CD14-positive monocyte (primary cell): ENCODE results near the gene MROH2B. TPM values are rescaled to one million over a fixed set of nuclear protein-coding genes. Genes with fewer than 3 reads are reported as not detected.

ENCODE experiments used
- DNase-seq, 3 donors: peaks; one replicate each; pipeline ENCODE4 v3.0.0-alpha.2; 2011 to 2022
- H2AFZ ChIP-seq: 2 replicates; pipeline ENCODE4 v1.6.0; 2012; ENCODE audit warnings: mild to moderate bottlenecking, low read depth, low read length, inconsistent platforms; ENCODE audit not compliant: insufficient read depth, poor library complexity, severe bottlenecking
- H3K27ac ChIP-seq, 2 donors: 1 replicate in 1 of 2; 2 replicates in 1 of 2; pipeline ENCODE4 v1.5.1; 2012 to 2013; ENCODE audit warnings: low read length in 2 of 2, control low read depth in 1 of 2, inconsistent platforms in 1 of 2, low read depth in 1 of 2, mild to moderate bottlenecking in 1 of 2
- H3K27me3 ChIP-seq, 2 donors: one replicate each; pipeline versions ENCODE4 v1.6.0 to v1.6.1; 2011 to 2013; ENCODE audit warnings: low read length in 2 of 2; ENCODE audit not compliant: control insufficient read depth in 2 of 2, insufficient read depth in 2 of 2
- H3K36me3 ChIP-seq, 2 donors: replicated peaks in 1 of 2; 1 replicate in 1 of 2; 2 replicates in 1 of 2; pipeline versions ENCODE4 v1.5.1 to v1.6.1; 2012 to 2013; ENCODE audit warnings: low read length in 2 of 2, control low read depth in 1 of 2, inconsistent platforms in 1 of 2, mild to moderate bottlenecking in 1 of 2; ENCODE audit not compliant: insufficient read depth in 2 of 2, control insufficient read depth in 1 of 2
- H3K4me1 ChIP-seq, 2 donors: 1 replicate in 1 of 2; 2 replicates in 1 of 2; pipeline versions ENCODE4 v1.5.1 to v1.6.1; 2012 to 2013; ENCODE audit warnings: low read length in 2 of 2, control low read depth in 1 of 2, inconsistent platforms in 1 of 2, mild to moderate bottlenecking in 1 of 2, moderate library complexity in 1 of 2; ENCODE audit not compliant: insufficient read depth in 2 of 2, control insufficient read depth in 1 of 2
- H3K4me2 ChIP-seq: replicated peaks from 2 replicates; pipeline ENCODE3; 2012; ENCODE audit warnings: low read length, moderate library complexity, mild to moderate bottlenecking; ENCODE audit not compliant: poor library complexity, severe bottlenecking; ENCODE audit errors: extremely low read depth
- H3K4me3 ChIP-seq, 3 experiments: fragments of 200-600 bp in 1 of 3; sonication (generic) in 1 of 3; replicated peaks in 1 of 3; 1 replicate in 2 of 3; 2 replicates in 1 of 3; pipeline ENCODE4 v1.5.1; 2011 to 2013; ENCODE audit warnings: low read length in 3 of 3, mild to moderate bottlenecking in 3 of 3, control low read depth in 2 of 3, low read depth in 2 of 3, inconsistent platforms in 1 of 3, moderate library complexity in 1 of 3
- H3K79me2 ChIP-seq: 2 replicates; pipeline ENCODE4 v1.6.0; 2012; ENCODE audit warnings: mild to moderate bottlenecking, control low read depth, inconsistent platforms, low read length, moderate library complexity; ENCODE audit not compliant: insufficient read depth
- H3K9ac ChIP-seq: 2 replicates; pipeline ENCODE4 v1.6.0; 2017; ENCODE audit warnings: low read length, mild to moderate bottlenecking; ENCODE audit not compliant: insufficient read depth, poor library complexity, severe bottlenecking
- H3K9me3 ChIP-seq, 2 donors: replicated peaks in 1 of 2; 1 replicate in 1 of 2; 2 replicates in 1 of 2; pipeline versions ENCODE4 v1.5.1 to v1.6.1; 2012 to 2013; ENCODE audit warnings: low read length in 2 of 2, control low read depth in 1 of 2; ENCODE audit not compliant: control insufficient read depth in 1 of 2, insufficient read depth in 1 of 2
- H4K20me1 ChIP-seq: 2 replicates; pipeline ENCODE4 v1.6.0; 2012; ENCODE audit warnings: mild to moderate bottlenecking, low read length, control low read depth, moderate library complexity; ENCODE audit not compliant: insufficient read depth
- H3K27ac Mint-ChIP-seq, 7 donors: one replicate each; pipeline ENCODE4 v1.8.0; 2020; ENCODE audit warnings: mild to moderate bottlenecking in 7 of 7, mixed read lengths in 7 of 7, moderate library complexity in 6 of 7, inconsistent platforms in 2 of 7
- H3K27me3 Mint-ChIP-seq, 3 donors: one replicate each; pipeline ENCODE4 v1.8.0; 2021 to 2022; ENCODE audit warnings: low read depth in 3 of 3, mild to moderate bottlenecking in 3 of 3, mixed read lengths in 3 of 3, moderate library complexity in 3 of 3, inconsistent platforms in 1 of 3
- H3K36me3 Mint-ChIP-seq, 2 donors: one replicate each; pipeline ENCODE4 v1.8.0; 2020; ENCODE audit warnings: mixed read lengths in 2 of 2, inconsistent platforms in 1 of 2, mild to moderate bottlenecking in 1 of 2
- H3K4me1 Mint-ChIP-seq: one replicate; pipeline ENCODE4 v1.8.0; 2020; ENCODE audit warnings: mild to moderate bottlenecking, mixed read lengths
- H3K4me3 Mint-ChIP-seq, 2 donors: one replicate each; pipeline ENCODE4 v1.8.0; 2020; ENCODE audit warnings: mild to moderate bottlenecking in 2 of 2, mixed read lengths in 2 of 2, moderate library complexity in 1 of 2
- H3K9me3 Mint-ChIP-seq, 7 donors: one replicate each; pipeline ENCODE4 v1.8.0; 2020 to 2022; ENCODE audit warnings: mixed read lengths in 7 of 7, mild to moderate bottlenecking in 6 of 7, moderate library complexity in 6 of 7, inconsistent platforms in 2 of 7
- WGBS: methylation state at CpG from one replicate; pipeline ENCODE4 v1.1.5; 2013; ENCODE audit warnings: missing lambda C conversion rate; ENCODE audit not compliant: insufficient coverage; 5-methylcytosine and 5-hydroxymethylcytosine counted together
- intact Hi-C, 2 donors: fragments of 100-400 bp; cut with micrococcal nuclease; formaldehyde crosslinking; loops; one replicate each; pipeline versions ENCODE4 v1.15.0 to v1.15.1; 2023
- polyA plus RNA-seq, 3 donors: library from polyadenylated mRNA; depleted of rRNA in 1 of 3; unstranded in 2 of 3; stranded (reverse) in 1 of 3; fragments of 300-500 nt in 2 of 3; fragments of >200 nt in 1 of 3; fragmentation: Illumina TruSeq in 2 of 3; gene quantifications; 1 replicate in 2 of 3; 2 replicates in 1 of 3; pipeline ENCODE4 v1.2.3, GENCODE V29; 2012 to 2021
- TF ChIP-seq, protein P1 (sequence below): fragments of 200-600 bp; IDR thresholded peaks from one replicate; pipeline ENCODE4 v1.8.0; 2022; ENCODE audit warnings: antibody characterized with exemption, mild to moderate bottlenecking

MROH2B gene
- polyA plus RNA-seq, 3 donors: not detected

GRCh38 chr5:40981420-40981819 is 89.7 kb downstream of the MROH2B start:
- no peaks in the 10 kb centered on the region for H3K79me2 ChIP-seq
- Mint-ChIP-seq H3K36me3 (no peaks in the 10 kb centered on the region), H3K4me3 (no peak overlapping the region), H3K27me3 (peaks cover 0 to 1% (median 0%) of the 10 kb centered on the region in 3 donors), H3K27ac (no peak overlapping the region), H3K4me1 (no peaks in the 10 kb centered on the region), H3K9me3 (peaks cover 0 to 7% (median 0%) of the 10 kb centered on the region in 7 donors)
- no peaks in the 10 kb centered on the region for H3K4me1 ChIP-seq
- no peak overlapping the region for H3K9ac ChIP-seq
- no peaks in the 10 kb centered on the region for H3K36me3 ChIP-seq
- no peak overlapping the region for H3K4me2 ChIP-seq
- no peak overlapping the region for H2AFZ ChIP-seq
- no peak for DNase-seq
- no peak overlapping the region for H3K4me3 ChIP-seq
- H3K27me3 ChIP-seq: no peaks in the 10 kb centered on the region
- TF ChIP-seq, protein P1, sequence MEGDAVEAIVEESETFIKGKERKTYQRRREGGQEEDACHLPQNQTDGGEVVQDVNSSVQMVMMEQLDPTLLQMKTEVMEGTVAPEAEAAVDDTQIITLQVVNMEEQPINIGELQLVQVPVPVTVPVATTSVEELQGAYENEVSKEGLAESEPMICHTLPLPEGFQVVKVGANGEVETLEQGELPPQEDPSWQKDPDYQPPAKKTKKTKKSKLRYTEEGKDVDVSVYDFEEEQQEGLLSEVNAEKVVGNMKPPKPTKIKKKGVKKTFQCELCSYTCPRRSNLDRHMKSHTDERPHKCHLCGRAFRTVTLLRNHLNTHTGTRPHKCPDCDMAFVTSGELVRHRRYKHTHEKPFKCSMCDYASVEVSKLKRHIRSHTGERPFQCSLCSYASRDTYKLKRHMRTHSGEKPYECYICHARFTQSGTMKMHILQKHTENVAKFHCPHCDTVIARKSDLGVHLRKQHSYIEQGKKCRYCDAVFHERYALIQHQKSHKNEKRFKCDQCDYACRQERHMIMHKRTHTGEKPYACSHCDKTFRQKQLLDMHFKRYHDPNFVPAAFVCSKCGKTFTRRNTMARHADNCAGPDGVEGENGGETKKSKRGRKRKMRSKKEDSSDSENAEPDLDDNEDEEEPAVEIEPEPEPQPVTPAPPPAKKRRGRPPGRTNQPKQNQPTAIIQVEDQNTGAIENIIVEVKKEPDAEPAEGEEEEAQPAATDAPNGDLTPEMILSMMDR: no peak
- H4K20me1 ChIP-seq: no peaks in the 10 kb centered on the region
- no peak overlapping the region for H3K27ac ChIP-seq
- no peaks in the 10 kb centered on the region for H3K9me3 ChIP-seq
- 92% methylated on average over 6 of the region's 9 CpGs for WGBS
- intact Hi-C loops: no loop called here

DNA sequence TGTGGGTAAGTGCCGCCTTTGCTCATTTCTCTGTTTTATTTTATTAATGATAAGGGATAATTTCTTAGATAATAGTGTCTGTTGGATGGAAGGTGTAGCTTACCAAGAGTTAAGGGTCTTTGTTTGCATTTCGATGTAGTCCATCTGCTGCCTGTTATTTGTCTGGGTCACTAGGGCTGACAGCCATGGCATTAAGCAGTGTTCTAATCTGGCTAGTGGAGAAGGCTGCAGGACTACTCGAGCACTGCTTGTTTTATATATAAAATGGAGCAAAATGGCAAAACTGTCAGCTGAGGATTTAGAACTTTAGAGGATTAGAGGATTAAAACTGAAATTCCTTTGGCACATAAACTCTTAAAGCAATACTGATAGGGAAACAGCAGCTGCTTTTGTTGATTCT is 94.3 kb downstream of the MROH2B start:
- TF ChIP-seq, protein P1: no peak
- no peak overlapping the region for H3K4me3 ChIP-seq
- Mint-ChIP-seq H3K36me3 (no peaks in the 10 kb centered on the region), H3K27me3 (peaks cover 0 to 3% (median 0%) of the 10 kb centered on the region in 3 donors), H3K4me3 (no peak overlapping the region), H3K4me1 (no peaks in the 10 kb centered on the region), H3K9me3 (peaks cover 0 to 7% (median 1%) of the 10 kb centered on the region in 7 donors), H3K27ac (no peak overlapping the region)
- no peak overlapping the region for H2AFZ ChIP-seq
- no peaks in the 10 kb centered on the region for H3K9me3 ChIP-seq
- no peak overlapping the region for H3K9ac ChIP-seq
- no peaks in the 10 kb centered on the region for H3K79me2 ChIP-seq
- 82% methylated on average over 3 of the region's 3 CpGs for WGBS
- H3K27me3 ChIP-seq: no peaks in the 10 kb centered on the region
- H3K4me2 ChIP-seq: no peak overlapping the region
- intact Hi-C loops: no loop called here
- no peak overlapping the region for H3K27ac ChIP-seq
- H4K20me1 ChIP-seq: no peaks in the 10 kb centered on the region
- DNase-seq: no peak
- no peaks in the 10 kb centered on the region for H3K4me1 ChIP-seq
- no peaks in the 10 kb centered on the region for H3K36me3 ChIP-seq
